ENCODE measurements around the gene TREH.
"Not testable (repeated sequence)": the region's sequence is repeated elsewhere in the genome, so short reads cannot be mapped to it uniquely, and the experiment has no call there.

Gene TREH

GRCh38 chr11:118714816-118715215, 35.4 kb upstream of the TREH start:
- Histone ChIP-seq H3K9ac (ENCODE audit: low read depth, low read length) (peak overlapping the region; percentile 50), H3K9me3 (ENCODE audit: control insufficient read depth, insufficient read depth, low read length) (no peaks in the 10 kb centered on the region), H3K4me3 (ENCODE audit: low read depth, low read length) (no peak overlapping the region), H3K27me3 (ENCODE audit: control insufficient read depth, insufficient read depth, low read length) (no peaks in the 10 kb centered on the region), H3K4me1 (ENCODE audit: control insufficient read depth, insufficient read depth, low read length) (peaks cover 11% of the 10 kb centered on the region), H3K36me3 (ENCODE audit: control insufficient read depth, insufficient read depth, low read length) (no peaks in the 10 kb centered on the region)

- H3K36me3 ChIP-seq (ENCODE audit: control insufficient read depth, insufficient read depth, low read length); H3K4me3 ChIP-seq (ENCODE audit: low read depth, low read length); H3K9ac ChIP-seq (ENCODE audit: low read depth, low read length); H3K27me3 ChIP-seq (ENCODE audit: control insufficient read depth, insufficient read depth, low read length); H3K9me3 ChIP-seq (ENCODE audit: control insufficient read depth, insufficient read depth, low read length): not testable (repeated sequence)
- H3K4me1 ChIP-seq (ENCODE audit: control insufficient read depth, insufficient read depth, low read length), result peaks cover 11% of the 10 kb centered on the region
Observed at GRCh38 chr11:118714416-118714815, 35.0 kb upstream of the TREH start.

- no peaks in the 10 kb centered on the region for H3K9me3 ChIP-seq (ENCODE audit: control insufficient read depth, insufficient read depth, low read length)
- H3K9ac ChIP-seq (ENCODE audit: low read depth, low read length), result no peak overlapping the region
Observed at GRCh38 chr11:118708296-118708695, 28.8 kb upstream of the TREH start.

GRCh38 chr11:118706546-118706825, 27.0 kb upstream of the TREH start:
- Histone ChIP-seq H3K36me3 (ENCODE audit: control insufficient read depth, insufficient read depth, low read length) (peaks cover 3% of the 10 kb centered on the region), H3K4me1 (ENCODE audit: control insufficient read depth, insufficient read depth, low read length) (peaks cover 7% of the 10 kb centered on the region), H3K4me3 (ENCODE audit: low read depth, low read length) (no peak overlapping the region), H3K9ac (ENCODE audit: low read depth, low read length) (no peak overlapping the region), H3K9me3 (ENCODE audit: control insufficient read depth, insufficient read depth, low read length) (no peaks in the 10 kb centered on the region), H3K27me3 (ENCODE audit: control insufficient read depth, insufficient read depth, low read length) (no peaks in the 10 kb centered on the region)

More at GRCh38 chr11:118708296-118708695, 28.8 kb upstream of the TREH start:
- no peak overlapping the region for H3K4me3 ChIP-seq (ENCODE audit: low read depth, low read length)
- H3K4me1 ChIP-seq (ENCODE audit: control insufficient read depth, insufficient read depth, low read length), result peaks cover 7% of the 10 kb centered on the region
- H3K36me3 ChIP-seq (ENCODE audit: control insufficient read depth, insufficient read depth, low read length), result peaks cover 3% of the 10 kb centered on the region
- H3K27me3 ChIP-seq (ENCODE audit: control insufficient read depth, insufficient read depth, low read length), result no peaks in the 10 kb centered on the region

GRCh38 chr11:118705791-118706545, 26.5 kb upstream of the TREH start:
- H3K4me3 ChIP-seq (ENCODE audit: low read depth, low read length), result no peak overlapping the region
- H3K9me3 ChIP-seq (ENCODE audit: control insufficient read depth, insufficient read depth, low read length), result no peaks in the 10 kb centered on the region
- no peaks in the 10 kb centered on the region for H3K27me3 ChIP-seq (ENCODE audit: control insufficient read depth, insufficient read depth, low read length)
- H3K4me1 ChIP-seq (ENCODE audit: control insufficient read depth, insufficient read depth, low read length), result peaks cover 7% of the 10 kb centered on the region
- peaks cover 3% of the 10 kb centered on the region for H3K36me3 ChIP-seq (ENCODE audit: control insufficient read depth, insufficient read depth, low read length)
- H3K9ac ChIP-seq (ENCODE audit: low read depth, low read length), result no peak overlapping the region

- H3K27me3 ChIP-seq (ENCODE audit: control insufficient read depth, insufficient read depth, low read length), result no peaks in the 10 kb centered on the region
- H3K4me1 ChIP-seq (ENCODE audit: control insufficient read depth, insufficient read depth, low read length), result peaks cover 7% of the 10 kb centered on the region
- H3K9ac ChIP-seq (ENCODE audit: low read depth, low read length), result no peak overlapping the region
- H3K4me3 ChIP-seq (ENCODE audit: low read depth, low read length), result no peak overlapping the region
- peaks cover 3% of the 10 kb centered on the region for H3K36me3 ChIP-seq (ENCODE audit: control insufficient read depth, insufficient read depth, low read length)
- H3K9me3 ChIP-seq (ENCODE audit: control insufficient read depth, insufficient read depth, low read length), result no peaks in the 10 kb centered on the region
Observed at GRCh38 chr11:118705111-118705741, 25.8 kb upstream of the TREH start.

- Histone ChIP-seq H3K9me3 (ENCODE audit: control insufficient read depth, insufficient read depth, low read length) (no peaks in the 10 kb centered on the region), H3K27me3 (ENCODE audit: control insufficient read depth, insufficient read depth, low read length) (no peaks in the 10 kb centered on the region), H3K36me3 (ENCODE audit: control insufficient read depth, insufficient read depth, low read length) (peaks cover 3% of the 10 kb centered on the region), H3K9ac (ENCODE audit: low read depth, low read length) (no peak overlapping the region), H3K4me1 (ENCODE audit: control insufficient read depth, insufficient read depth, low read length) (peaks cover 7% of the 10 kb centered on the region), H3K4me3 (ENCODE audit: low read depth, low read length) (no peak overlapping the region)
Observed at GRCh38 chr11:118703563-118704106, 24.2 kb upstream of the TREH start.

GRCh38 chr11:118699506-118700220, 20.2 kb upstream of the TREH start:
- Histone ChIP-seq H3K4me1 (ENCODE audit: control insufficient read depth, insufficient read depth, low read length) (no peaks in the 10 kb centered on the region), H3K9ac (ENCODE audit: low read depth, low read length) (no peak overlapping the region), H3K9me3 (ENCODE audit: control insufficient read depth, insufficient read depth, low read length) (no peaks in the 10 kb centered on the region), H3K27me3 (ENCODE audit: control insufficient read depth, insufficient read depth, low read length) (no peaks in the 10 kb centered on the region), H3K4me3 (ENCODE audit: low read depth, low read length) (no peak overlapping the region), H3K36me3 (ENCODE audit: control insufficient read depth, insufficient read depth, low read length) (no peaks in the 10 kb centered on the region)

GRCh38 chr11:118697346-118697745, 17.9 kb upstream of the TREH start:
- Histone ChIP-seq H3K9ac (ENCODE audit: low read depth, low read length) (no peak overlapping the region), H3K9me3 (ENCODE audit: control insufficient read depth, insufficient read depth, low read length) (no peaks in the 10 kb centered on the region), H3K4me1 (ENCODE audit: control insufficient read depth, insufficient read depth, low read length) (no peaks in the 10 kb centered on the region), H3K27me3 (ENCODE audit: control insufficient read depth, insufficient read depth, low read length) (no peaks in the 10 kb centered on the region), H3K36me3 (ENCODE audit: control insufficient read depth, insufficient read depth, low read length) (no peaks in the 10 kb centered on the region), H3K4me3 (ENCODE audit: low read depth, low read length) (no peak overlapping the region)

- H3K4me3 ChIP-seq (ENCODE audit: low read depth, low read length), result no peak overlapping the region
- H3K27me3 ChIP-seq (ENCODE audit: control insufficient read depth, insufficient read depth, low read length), result no peaks in the 10 kb centered on the region
- no peaks in the 10 kb centered on the region for H3K9me3 ChIP-seq (ENCODE audit: control insufficient read depth, insufficient read depth, low read length)
- H3K9ac ChIP-seq (ENCODE audit: low read depth, low read length), result no peak overlapping the region
- no peaks in the 10 kb centered on the region for H3K36me3 ChIP-seq (ENCODE audit: control insufficient read depth, insufficient read depth, low read length)
- H3K4me1 ChIP-seq (ENCODE audit: control insufficient read depth, insufficient read depth, low read length), result no peaks in the 10 kb centered on the region
Observed at GRCh38 chr11:118696673-118697226, 17.3 kb upstream of the TREH start.

GRCh38 chr11:118694771-118695170, 15.3 kb upstream of the TREH start:
- Histone ChIP-seq H3K9me3 (ENCODE audit: control insufficient read depth, insufficient read depth, low read length) (no peaks in the 10 kb centered on the region), H3K4me1 (ENCODE audit: control insufficient read depth, insufficient read depth, low read length) (peaks cover 2% of the 10 kb centered on the region)

More at GRCh38 chr11:118694771-118695170, 15.3 kb upstream of the TREH start:
- Histone ChIP-seq H3K27me3 (ENCODE audit: control insufficient read depth, insufficient read depth, low read length) (no peaks in the 10 kb centered on the region), H3K4me3 (ENCODE audit: low read depth, low read length) (no peak overlapping the region), H3K36me3 (ENCODE audit: control insufficient read depth, insufficient read depth, low read length) (no peaks in the 10 kb centered on the region), H3K9ac (ENCODE audit: low read depth, low read length) (no peak overlapping the region)
